Right atrium auricular region (tissue), 2 donors: ENCODE measurements around the gene TRANK1. TPM values are rescaled to one million over a fixed set of nuclear protein-coding genes. Genes with fewer than 3 reads are reported as not detected.
"Not testable (repeated sequence)": the region's sequence is repeated elsewhere in the genome, so short reads cannot be mapped to it uniquely, and the experiment has no call there.

Experiments used
- DNase-seq: peaks from one replicate; pipeline ENCODE4 v3.0.0-alpha.2; 2019; ENCODE audit warnings: low spot score
- H3K27ac ChIP-seq, 2 donors: fragments of 200-600 bp; sonication (generic); 1 replicate in 1 of 2; 2 replicates in 1 of 2; pipeline ENCODE4 v1.5.1; 2016 to 2019
- H3K27me3 ChIP-seq, 2 donors: fragments of 200-600 bp; sonication (generic); one replicate each; pipeline versions ENCODE4 v1.5.1 to v1.6.0; 2017 to 2019
- H3K36me3 ChIP-seq: fragments of 200-600 bp; sonication (generic); one replicate; pipeline ENCODE4 v1.5.1; 2016
- H3K4me1 ChIP-seq, 2 donors: fragments of 200-600 bp; sonication (generic); one replicate each; pipeline versions ENCODE4 v1.5.1 to v1.6.0; 2017 to 2019
- H3K4me3 ChIP-seq, 2 donors: fragments of 200-600 bp; sonication (generic); 1 replicate in 1 of 2; 2 replicates in 1 of 2; pipeline ENCODE4 v1.5.1; 2017 to 2019; ENCODE audit warnings: mild to moderate bottlenecking in 1 of 2, moderate library complexity in 1 of 2
- H3K9me3 ChIP-seq, 2 donors: fragments of 200-600 bp; sonication (generic); one replicate each; pipeline ENCODE4 v1.5.1; 2019
- total RNA-seq, 2 donors: library from RNA; depleted of rRNA; stranded (reverse); fragments of >200 nt; gene quantifications; one replicate each; pipeline ENCODE4 v1.1.0, GENCODE V29; 2016
- TF ChIP-seq, protein P1 (sequence below), 2 donors: fragments of 200-600 bp; sonication (generic); IDR thresholded peaks; one replicate each; pipeline ENCODE4 v1.5.1; 2019; ENCODE audit warnings: antibody characterized with exemption in 2 of 2

The TRANK1 gene
- total RNA-seq, 2 donors from 2014 or later = 5.7 to 10.3 TPM

DNA sequence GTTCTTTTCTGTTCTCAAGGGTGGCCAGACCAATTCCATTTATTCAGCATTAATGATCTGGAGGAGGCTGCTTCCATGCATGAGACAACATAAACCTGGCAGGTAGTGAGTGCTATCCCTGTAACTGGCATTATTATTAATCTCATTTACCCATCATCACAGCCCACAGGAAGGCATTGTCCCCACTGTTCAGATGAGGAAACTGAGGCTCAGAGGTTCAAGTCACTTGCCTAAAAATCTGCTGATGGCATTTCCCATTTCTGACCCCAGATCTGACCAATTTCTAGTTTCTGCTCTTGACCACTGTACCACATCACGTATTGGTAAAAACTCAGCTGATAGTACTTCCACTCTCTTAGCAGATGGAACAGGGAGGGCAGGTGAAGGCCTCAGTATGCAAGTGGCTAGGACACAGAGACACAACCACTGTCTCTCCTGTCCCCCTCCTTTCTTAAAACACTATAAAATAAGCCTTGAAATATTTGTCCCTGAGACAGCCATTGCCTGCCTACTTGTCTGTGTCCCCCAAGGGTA lies 36.1 kb downstream of the TRANK1 start:
- Histone ChIP-seq H3K27ac (peak overlapping the region; percentile 49 to 69), H3K27me3 (no peaks in the 10 kb centered on the region), H3K36me3 (no peaks in the 10 kb centered on the region), H3K9me3 (no peaks in the 10 kb centered on the region), H3K4me3 (peak overlapping the region; percentile 41 to 52), H3K4me1 (peaks cover 0 to 42% of the 10 kb centered on the region in 2 donors)
- TF ChIP-seq, protein P1, sequence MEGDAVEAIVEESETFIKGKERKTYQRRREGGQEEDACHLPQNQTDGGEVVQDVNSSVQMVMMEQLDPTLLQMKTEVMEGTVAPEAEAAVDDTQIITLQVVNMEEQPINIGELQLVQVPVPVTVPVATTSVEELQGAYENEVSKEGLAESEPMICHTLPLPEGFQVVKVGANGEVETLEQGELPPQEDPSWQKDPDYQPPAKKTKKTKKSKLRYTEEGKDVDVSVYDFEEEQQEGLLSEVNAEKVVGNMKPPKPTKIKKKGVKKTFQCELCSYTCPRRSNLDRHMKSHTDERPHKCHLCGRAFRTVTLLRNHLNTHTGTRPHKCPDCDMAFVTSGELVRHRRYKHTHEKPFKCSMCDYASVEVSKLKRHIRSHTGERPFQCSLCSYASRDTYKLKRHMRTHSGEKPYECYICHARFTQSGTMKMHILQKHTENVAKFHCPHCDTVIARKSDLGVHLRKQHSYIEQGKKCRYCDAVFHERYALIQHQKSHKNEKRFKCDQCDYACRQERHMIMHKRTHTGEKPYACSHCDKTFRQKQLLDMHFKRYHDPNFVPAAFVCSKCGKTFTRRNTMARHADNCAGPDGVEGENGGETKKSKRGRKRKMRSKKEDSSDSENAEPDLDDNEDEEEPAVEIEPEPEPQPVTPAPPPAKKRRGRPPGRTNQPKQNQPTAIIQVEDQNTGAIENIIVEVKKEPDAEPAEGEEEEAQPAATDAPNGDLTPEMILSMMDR (IDR thresholded peaks at IDR 0.05) = no peak
- peak; percentile 4 for DNase-seq

DNA sequence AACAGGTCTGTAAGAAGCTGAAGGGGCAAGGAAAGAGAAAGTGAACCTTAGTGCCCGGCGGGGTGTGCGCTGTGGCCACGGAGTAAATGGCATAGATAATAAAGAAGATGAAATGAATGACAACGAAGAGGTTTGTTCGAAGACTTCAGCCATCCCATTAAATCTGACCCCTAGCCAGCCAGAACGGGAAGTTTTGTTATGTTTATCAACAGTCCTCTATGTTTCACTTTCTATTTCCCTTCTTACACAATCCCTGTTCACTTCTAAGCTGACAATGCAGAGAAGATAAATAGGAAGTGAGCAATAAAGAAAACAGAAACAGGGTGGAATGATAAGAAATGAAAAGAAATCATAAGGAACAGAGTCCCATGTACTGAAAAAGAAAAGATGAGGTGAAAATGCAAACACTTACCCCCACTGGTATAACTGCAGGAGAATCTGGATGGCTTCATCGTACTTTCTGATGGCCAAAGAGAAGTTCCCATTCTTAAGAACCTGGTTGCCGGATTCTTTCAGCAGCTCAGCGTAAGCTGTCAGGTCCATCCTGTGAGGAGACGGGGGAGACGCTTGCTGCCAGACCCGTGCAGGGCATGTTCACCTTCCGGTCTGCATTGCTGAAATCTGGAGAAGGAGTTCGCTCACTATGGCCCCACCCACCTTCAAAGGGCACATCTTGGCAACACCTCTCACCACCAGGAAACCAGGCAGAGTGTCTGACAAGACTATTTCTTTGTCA lies 36.8 kb downstream of the TRANK1 start:
- Histone ChIP-seq H3K4me3 (peak overlapping the region; percentile 41 to 52), H3K27ac (peak overlapping the region; percentile 49 to 69), H3K36me3 (no peaks in the 10 kb centered on the region), H3K4me1 (peaks cover 0 to 42% of the 10 kb centered on the region in 2 donors), H3K9me3 (no peaks in the 10 kb centered on the region), H3K27me3 (no peaks in the 10 kb centered on the region)
- DNase-seq = peak; percentile 59
- TF ChIP-seq, protein P1 (IDR thresholded peaks at IDR 0.05) = no peak

DNA sequence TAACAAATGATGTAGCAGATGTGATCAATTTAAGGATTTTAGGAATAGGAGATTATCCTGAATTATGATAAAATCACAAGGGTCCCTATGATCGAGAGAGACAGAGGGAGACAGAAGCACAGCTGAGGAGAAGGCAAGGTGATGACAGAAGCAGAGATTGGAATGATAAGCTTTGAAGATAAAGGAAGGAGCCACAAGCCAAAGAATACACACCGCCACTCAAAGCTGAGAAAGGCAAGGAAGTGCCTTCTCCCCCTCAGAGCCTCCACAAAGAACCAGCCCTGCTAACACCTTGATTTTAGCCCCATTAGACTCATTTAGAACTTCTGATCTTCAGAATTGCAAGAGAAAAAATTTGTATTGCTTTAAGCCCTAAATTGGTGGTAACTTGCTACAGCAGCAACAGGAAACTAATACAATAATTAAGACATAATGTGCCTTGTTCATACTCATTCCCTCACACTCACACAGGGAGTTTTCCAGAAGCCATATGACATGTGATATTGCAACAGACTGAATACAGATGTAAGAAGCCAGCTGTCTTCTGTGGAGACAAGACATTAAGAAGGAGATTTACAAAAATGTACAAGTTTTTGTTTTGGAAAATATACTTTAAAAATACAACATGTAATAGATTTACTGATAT lies 38.2 kb downstream of the TRANK1 start:
- Histone ChIP-seq H3K4me1 (peaks cover 0 to 30% of the 10 kb centered on the region in 2 donors), H3K4me3 (no peak overlapping the region), H3K27ac (peak overlapping the region; percentile 9 to 69)

DNA sequence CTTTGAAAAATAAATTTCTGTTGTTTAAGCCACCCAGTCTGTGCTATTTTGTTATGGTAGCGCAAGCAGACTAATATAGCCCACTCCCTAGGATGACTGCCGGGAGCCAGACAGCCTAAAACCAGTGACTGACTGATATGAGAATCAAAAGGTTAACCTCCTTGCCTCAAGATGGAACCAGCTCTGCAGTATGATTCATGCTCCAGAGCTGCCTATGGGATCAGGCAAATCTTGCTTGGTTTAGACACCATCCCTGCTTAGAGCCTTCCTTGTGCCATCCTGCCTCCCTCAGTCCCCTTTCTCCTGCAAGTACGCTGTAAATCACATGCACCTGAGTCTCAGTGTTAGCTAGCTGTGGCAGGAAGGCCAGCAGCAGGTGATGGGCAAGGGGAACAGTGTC lies 39.3 kb downstream of the TRANK1 start:
- no peak overlapping the region for H3K4me3 ChIP-seq
- no peaks in the 10 kb centered on the region for H3K9me3 ChIP-seq
- DNase-seq = no peak
- TF ChIP-seq, protein P1 (IDR thresholded peaks at IDR 0.05) = no peak
- H3K27ac ChIP-seq = no peak overlapping the region
- no peaks in the 10 kb centered on the region for H3K36me3 ChIP-seq
- H3K4me1 ChIP-seq = peaks cover 0 to 30% of the 10 kb centered on the region in 2 donors
- no peaks in the 10 kb centered on the region for H3K27me3 ChIP-seq

More for the DNA sequence above, 38.2 kb downstream of the TRANK1 start:
- no peaks in the 10 kb centered on the region for H3K36me3 ChIP-seq
- peak; percentile 5 for DNase-seq
- H3K9me3 ChIP-seq = no peaks in the 10 kb centered on the region
- TF ChIP-seq, protein P1 (IDR thresholded peaks at IDR 0.05) = peak in 1 of 2 donors; percentile 12
- H3K27me3 ChIP-seq = no peaks in the 10 kb centered on the region

DNA sequence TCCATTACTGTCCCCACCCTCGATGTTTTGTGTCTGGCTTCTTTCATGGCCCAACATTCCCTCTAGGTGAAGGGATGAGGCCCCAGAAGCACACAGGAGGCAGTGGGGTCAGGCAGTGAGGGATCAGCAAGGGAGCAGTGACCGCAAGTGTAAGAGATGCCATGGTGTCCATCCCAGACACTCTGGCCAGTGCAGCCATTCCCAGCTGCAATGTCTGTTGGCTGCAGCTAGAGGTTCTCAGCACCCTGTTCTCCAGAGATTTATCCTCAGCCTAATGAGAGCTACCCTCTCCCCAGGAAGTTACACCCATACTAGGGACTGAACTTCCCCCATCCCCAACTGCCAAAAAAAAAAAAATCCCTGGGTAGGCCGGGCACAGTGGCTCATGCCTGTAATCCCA lies 40.2 kb downstream of the TRANK1 start:
- Histone ChIP-seq H3K9me3 (no peaks in the 10 kb centered on the region), H3K27me3 (no peaks in the 10 kb centered on the region), H3K4me1 (peaks cover 0 to 30% of the 10 kb centered on the region in 2 donors), H3K36me3 (peaks cover 1% of the 10 kb centered on the region), H3K4me3 (no peak overlapping the region), H3K27ac (no peak overlapping the region)
- TF ChIP-seq, protein P1 (IDR thresholded peaks at IDR 0.05) = peak; percentile 51 to 77
- no peak for DNase-seq

DNA sequence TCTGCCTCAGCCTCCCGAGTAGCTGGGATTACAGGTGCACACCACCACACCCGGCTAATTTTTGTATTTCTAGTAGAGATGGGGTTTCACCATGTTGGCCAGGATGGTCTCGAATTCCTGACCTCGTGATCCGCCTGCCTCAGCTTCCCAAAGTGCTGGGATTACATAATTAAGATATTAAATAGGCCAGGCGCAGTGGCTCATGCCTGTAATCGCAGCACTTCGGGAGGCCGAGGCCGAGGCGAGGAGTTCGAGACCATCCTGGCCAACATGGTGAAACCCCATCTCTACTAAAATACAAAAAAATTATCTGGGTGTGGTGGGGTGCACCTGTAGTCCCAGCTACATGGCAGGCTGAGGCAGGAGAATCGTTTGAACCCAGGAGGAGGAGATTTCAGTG lies 40.8 kb downstream of the TRANK1 start:
- DNase-seq, H3K9me3 ChIP-seq, H3K4me3 ChIP-seq, H3K36me3 ChIP-seq, H3K27me3 ChIP-seq, H3K27ac ChIP-seq: not testable (repeated sequence)
- peaks cover 0 to 30% of the 10 kb centered on the region in 2 donors for H3K4me1 ChIP-seq
